Measurements from ENCODE around the gene FAXDC2. TPM values are rescaled to one million over a fixed set of nuclear protein-coding genes. Genes with fewer than 3 reads are reported as not detected.
A peak's percentile ranks its signal among the peaks of the same experiment; 100 is the strongest.

FAXDC2 gene
- total and polyA plus RNA-seq, 2 of the 13 experiments (the other 11 are each of a cell fraction or from before 2014, with no cell fraction given): 4.7 to 58.8 TPM

DNA sequence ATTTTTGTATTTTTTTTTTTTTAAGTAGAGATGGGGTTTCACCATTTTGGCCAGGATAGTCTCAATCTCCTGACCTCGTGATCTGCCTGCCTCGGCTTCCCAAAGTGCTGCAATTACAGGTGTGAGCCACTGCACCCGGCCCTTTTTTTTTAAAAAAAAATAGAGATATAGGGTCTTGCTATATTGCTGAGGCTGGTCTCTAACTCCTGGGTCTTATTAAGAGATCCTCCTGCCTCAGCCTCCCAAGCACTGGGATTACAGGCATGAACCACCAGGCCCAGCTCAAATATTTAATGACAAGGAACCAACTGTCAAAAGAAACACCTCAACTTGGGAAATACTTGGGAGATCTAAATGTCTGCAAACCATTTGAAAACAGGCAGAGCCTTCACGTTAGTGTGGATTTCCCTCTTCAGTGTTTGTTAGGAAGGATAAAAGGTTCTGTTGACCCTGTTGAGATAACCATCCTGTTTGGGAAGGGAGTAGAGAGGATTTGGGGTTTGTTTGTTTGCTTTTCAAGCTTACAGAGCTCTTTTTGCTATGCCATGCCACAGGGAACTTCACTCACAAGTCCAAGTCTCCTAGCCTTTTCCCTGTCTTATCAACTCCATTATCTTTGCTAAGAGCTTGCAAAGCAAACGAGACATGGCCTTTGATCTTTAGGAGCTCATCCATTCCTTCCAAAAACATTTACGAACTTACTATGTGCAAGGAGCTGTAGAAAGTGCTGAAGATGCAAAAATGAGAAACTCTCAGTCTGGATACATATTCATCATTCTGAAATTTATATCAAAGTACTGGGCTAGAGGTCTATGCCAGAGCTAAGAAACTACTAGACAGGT is 7.5 kb downstream of the FAXDC2 start (continued):
- TF ChIP-seq, protein P1, sequence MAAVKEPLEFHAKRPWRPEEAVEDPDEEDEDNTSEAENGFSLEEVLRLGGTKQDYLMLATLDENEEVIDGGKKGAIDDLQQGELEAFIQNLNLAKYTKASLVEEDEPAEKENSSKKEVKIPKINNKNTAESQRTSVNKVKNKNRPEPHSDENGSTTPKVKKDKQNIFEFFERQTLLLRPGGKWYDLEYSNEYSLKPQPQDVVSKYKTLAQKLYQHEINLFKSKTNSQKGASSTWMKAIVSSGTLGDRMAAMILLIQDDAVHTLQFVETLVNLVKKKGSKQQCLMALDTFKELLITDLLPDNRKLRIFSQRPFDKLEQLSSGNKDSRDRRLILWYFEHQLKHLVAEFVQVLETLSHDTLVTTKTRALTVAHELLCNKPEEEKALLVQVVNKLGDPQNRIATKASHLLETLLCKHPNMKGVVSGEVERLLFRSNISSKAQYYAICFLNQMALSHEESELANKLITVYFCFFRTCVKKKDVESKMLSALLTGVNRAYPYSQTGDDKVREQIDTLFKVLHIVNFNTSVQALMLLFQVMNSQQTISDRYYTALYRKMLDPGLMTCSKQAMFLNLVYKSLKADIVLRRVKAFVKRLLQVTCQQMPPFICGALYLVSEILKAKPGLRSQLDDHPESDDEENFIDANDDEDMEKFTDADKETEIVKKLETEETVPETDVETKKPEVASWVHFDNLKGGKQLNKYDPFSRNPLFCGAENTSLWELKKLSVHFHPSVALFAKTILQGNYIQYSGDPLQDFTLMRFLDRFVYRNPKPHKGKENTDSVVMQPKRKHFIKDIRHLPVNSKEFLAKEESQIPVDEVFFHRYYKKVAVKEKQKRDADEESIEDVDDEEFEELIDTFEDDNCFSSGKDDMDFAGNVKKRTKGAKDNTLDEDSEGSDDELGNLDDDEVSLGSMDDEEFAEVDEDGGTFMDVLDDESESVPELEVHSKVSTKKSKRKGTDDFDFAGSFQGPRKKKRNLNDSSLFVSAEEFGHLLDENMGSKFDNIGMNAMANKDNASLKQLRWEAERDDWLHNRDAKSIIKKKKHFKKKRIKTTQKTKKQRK (IDR thresholded peaks at IDR 0.05; ENCODE audit: low read length): no peak
- TF ChIP-seq ZNF253 (CRISPR knock-in tag; IDR thresholded peaks at IDR 0.05; ENCODE audit: borderline replicate concordance) (no peak), ZBTB7A (CRISPR knock-in tag; IDR thresholded peaks at IDR 0.05) (no peak), SOX5 (CRISPR knock-in tag; IDR thresholded peaks at IDR 0.05; ENCODE audit: borderline replicate concordance) (peak; percentile 93), SCMH1 (CRISPR knock-in tag; IDR thresholded peaks at IDR 0.05; ENCODE audit: borderline replicate concordance) (no peak), ZNF143 (CRISPR knock-in tag; IDR thresholded peaks at IDR 0.05) (no peak), ZNF350 (CRISPR knock-in tag; IDR thresholded peaks at IDR 0.05; ENCODE audit: borderline replicate concordance, low read depth) (no peak), ZMYM4 (CRISPR knock-in tag; IDR thresholded peaks at IDR 0.05) (peak; percentile 38), ZNF3 (CRISPR knock-in tag; IDR thresholded peaks at IDR 0.05) (no peak)
- TF ChIP-seq, protein P2, sequence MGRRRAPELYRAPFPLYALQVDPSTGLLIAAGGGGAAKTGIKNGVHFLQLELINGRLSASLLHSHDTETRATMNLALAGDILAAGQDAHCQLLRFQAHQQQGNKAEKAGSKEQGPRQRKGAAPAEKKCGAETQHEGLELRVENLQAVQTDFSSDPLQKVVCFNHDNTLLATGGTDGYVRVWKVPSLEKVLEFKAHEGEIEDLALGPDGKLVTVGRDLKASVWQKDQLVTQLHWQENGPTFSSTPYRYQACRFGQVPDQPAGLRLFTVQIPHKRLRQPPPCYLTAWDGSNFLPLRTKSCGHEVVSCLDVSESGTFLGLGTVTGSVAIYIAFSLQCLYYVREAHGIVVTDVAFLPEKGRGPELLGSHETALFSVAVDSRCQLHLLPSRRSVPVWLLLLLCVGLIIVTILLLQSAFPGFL (CRISPR knock-in tag; IDR thresholded peaks at IDR 0.05): no peak
- TF ChIP-seq, protein P3, sequence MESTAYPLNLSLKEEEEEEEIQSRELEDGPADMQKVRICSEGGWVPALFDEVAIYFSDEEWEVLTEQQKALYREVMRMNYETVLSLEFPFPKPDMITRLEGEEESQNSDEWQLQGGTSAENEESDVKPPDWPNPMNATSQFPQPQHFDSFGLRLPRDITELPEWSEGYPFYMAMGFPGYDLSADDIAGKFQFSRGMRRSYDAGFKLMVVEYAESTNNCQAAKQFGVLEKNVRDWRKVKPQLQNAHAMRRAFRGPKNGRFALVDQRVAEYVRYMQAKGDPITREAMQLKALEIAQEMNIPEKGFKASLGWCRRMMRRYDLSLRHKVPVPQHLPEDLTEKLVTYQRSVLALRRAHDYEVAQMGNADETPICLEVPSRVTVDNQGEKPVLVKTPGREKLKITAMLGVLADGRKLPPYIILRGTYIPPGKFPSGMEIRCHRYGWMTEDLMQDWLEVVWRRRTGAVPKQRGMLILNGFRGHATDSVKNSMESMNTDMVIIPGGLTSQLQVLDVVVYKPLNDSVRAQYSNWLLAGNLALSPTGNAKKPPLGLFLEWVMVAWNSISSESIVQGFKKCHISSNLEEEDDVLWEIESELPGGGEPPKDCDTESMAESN (CRISPR knock-in tag; conservative IDR thresholded peaks at IDR 0.05): no peak
- TF ChIP-seq, protein P4, sequence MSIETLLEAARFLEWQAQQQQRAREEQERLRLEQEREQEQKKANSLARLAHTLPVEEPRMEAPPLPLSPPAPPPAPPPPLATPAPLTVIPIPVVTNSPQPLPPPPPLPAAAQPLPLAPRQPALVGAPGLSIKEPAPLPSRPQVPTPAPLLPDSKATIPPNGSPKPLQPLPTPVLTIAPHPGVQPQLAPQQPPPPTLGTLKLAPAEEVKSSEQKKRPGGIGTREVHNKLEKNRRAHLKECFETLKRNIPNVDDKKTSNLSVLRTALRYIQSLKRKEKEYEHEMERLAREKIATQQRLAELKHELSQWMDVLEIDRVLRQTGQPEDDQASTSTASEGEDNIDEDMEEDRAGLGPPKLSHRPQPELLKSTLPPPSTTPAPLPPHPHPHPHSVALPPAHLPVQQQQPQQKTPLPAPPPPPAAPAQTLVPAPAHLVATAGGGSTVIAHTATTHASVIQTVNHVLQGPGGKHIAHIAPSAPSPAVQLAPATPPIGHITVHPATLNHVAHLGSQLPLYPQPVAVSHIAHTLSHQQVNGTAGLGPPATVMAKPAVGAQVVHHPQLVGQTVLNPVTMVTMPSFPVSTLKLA (IDR thresholded peaks at IDR 0.05): no peak
- TF ChIP-seq, protein P5, sequence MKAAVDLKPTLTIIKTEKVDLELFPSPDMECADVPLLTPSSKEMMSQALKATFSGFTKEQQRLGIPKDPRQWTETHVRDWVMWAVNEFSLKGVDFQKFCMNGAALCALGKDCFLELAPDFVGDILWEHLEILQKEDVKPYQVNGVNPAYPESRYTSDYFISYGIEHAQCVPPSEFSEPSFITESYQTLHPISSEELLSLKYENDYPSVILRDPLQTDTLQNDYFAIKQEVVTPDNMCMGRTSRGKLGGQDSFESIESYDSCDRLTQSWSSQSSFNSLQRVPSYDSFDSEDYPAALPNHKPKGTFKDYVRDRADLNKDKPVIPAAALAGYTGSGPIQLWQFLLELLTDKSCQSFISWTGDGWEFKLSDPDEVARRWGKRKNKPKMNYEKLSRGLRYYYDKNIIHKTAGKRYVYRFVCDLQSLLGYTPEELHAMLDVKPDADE (CRISPR knock-in tag; IDR thresholded peaks at IDR 0.05): no peak
- TF ChIP-seq, protein P6, sequence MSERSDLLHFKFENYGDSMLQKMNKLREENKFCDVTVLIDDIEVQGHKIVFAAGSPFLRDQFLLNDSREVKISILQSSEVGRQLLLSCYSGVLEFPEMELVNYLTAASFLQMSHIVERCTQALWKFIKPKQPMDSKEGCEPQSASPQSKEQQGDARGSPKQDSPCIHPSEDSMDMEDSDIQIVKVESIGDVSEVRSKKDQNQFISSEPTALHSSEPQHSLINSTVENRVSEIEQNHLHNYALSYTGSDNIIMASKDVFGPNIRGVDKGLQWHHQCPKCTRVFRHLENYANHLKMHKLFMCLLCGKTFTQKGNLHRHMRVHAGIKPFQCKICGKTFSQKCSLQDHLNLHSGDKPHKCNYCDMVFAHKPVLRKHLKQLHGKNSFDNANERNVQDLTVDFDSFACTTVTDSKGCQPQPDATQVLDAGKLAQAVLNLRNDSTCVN (CRISPR knock-in tag; IDR thresholded peaks at IDR 0.05; ENCODE audit: borderline replicate concordance): no peak; the same call in 1 of the 2 replicates
- TF ChIP-seq, protein P7, sequence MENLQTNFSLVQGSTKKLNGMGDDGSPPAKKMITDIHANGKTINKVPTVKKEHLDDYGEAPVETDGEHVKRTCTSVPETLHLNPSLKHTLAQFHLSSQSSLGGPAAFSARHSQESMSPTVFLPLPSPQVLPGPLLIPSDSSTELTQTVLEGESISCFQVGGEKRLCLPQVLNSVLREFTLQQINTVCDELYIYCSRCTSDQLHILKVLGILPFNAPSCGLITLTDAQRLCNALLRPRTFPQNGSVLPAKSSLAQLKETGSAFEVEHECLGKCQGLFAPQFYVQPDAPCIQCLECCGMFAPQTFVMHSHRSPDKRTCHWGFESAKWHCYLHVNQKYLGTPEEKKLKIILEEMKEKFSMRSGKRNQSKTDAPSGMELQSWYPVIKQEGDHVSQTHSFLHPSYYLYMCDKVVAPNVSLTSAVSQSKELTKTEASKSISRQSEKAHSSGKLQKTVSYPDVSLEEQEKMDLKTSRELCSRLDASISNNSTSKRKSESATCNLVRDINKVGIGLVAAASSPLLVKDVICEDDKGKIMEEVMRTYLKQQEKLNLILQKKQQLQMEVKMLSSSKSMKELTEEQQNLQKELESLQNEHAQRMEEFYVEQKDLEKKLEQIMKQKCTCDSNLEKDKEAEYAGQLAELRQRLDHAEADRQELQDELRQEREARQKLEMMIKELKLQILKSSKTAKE (CRISPR knock-in tag; IDR thresholded peaks at IDR 0.05; ENCODE audit: borderline replicate concordance): peak; percentile 87

Measured in HepG2 (cell line).